IPS-11a (cell line): ENCODE results near the gene MYL5.

Source experiments
- H3K4me3 ChIP-seq: one replicate; pipeline ENCODE4 v1.5.1; 2013; ENCODE audit warnings: low read depth, low read length, control low read depth

Gene MYL5

DNA sequence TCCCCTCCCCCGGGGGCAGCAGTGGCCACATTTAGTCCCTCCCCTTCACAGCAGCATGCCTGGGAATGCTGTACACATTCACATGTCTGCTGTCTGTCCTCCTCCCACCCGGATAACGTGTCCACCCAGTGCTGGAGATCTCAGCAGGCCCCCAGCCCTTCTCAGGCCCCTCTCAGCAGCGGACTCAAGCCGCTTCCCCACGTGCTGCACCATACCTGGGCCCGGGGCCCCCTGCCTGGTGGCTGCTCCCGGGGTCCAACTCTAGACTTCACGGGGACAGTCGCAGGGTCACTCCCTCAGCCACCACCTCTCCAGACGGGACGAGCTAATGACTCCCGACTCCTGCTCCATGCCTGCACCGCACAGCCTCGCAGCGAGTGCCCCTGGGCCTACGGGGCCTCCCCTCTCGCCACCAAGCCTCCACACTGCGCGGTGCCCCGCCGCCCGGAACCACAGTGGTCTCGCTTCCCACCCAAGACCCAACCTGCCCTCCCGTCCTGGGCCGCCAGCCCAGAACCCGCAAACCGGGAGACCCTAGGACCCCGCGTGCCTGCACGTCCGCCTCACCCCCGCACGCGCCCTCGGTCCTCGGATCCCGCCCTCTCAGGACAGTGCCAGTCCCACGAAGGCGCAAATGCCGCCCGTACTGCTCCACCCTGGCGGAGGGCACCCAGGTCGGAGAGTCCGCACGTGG lies 30.0 kb downstream of the MYL5 start:
- H3K4me3 ChIP-seq = no peak overlapping the region

GRCh38 chr4:704971-705277 lies 30.6 kb downstream of the MYL5 start:
- H3K4me3 ChIP-seq = no peak overlapping the region

GRCh38 chr4:705278-706082 lies 31.1 kb downstream of the MYL5 start, which contains the start of gene PCGF3:
Gene PCGF3 (plus strand): TSS chr4:705832. CDS start chr4:733681, 27,849 bp downstream.
- H3K4me3 ChIP-seq = peak within 1 kb of the TSS; percentile 74

DNA sequence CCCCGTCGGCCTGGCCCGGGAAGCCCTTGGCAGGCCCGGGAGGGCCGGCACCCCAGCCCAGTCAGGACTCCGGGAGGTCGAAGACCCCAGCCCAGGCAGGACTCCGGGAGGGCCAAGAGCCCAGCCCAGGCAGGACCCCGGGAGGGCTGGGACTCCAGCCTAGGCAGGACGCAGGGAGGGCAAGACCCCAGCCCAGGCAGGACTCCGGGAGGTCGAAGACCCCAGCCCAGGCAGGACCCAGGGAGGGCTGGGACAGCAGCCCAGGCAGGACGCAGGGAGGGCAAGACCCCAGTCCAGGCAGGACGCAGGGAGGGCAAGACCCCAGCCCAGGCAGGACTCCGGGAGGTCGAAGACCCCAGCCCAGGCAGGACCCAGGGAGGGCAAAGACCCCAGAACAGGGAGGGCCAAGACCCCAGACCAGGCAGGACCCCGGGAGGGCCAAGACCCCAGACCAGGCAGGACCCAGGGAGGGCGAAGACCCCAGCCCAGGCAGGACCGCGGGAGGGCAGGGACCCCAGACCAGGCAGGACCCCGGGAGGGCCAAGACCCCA lies 31.8 kb downstream of the MYL5 start:
- peak overlapping the region; percentile 74 for H3K4me3 ChIP-seq

DNA sequence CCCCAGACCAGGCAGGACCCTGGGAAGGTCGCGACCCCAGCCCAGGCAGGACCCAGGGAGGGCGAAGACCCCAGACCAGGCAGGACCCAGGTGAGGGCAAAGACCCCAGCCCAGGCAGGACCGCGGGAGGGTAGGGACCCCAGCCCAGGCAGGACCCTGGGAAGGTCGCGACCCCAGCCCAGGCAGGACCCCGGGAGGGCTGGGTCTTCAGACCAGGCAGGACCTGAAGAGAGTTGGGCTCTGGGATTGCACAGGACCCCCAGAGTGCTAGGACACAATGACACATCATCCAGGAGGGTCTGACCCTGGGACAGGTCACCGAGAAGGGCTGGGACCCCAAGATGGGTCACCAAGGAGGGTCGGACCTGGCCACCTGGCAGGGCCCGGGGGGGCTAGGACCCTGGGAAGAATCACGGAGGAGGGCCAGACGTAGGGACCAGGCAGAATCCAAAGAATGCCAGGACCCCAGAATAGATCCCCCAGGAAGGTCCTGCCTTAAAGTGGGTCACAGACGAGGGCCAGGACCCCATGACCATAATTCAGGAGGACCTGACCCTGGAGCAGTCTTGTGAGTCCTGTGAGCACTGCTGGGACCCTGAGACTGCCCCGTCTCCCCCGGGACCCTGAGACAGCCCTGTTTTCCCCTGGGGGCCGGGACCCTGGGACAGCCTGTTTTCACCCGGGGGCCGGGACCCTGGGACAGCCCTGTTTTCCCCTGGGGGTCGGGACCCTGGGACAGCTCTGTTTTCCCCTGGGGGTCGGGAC lies 32.7 kb downstream of the MYL5 start:
- no peak overlapping the region for H3K4me3 ChIP-seq

DNA sequence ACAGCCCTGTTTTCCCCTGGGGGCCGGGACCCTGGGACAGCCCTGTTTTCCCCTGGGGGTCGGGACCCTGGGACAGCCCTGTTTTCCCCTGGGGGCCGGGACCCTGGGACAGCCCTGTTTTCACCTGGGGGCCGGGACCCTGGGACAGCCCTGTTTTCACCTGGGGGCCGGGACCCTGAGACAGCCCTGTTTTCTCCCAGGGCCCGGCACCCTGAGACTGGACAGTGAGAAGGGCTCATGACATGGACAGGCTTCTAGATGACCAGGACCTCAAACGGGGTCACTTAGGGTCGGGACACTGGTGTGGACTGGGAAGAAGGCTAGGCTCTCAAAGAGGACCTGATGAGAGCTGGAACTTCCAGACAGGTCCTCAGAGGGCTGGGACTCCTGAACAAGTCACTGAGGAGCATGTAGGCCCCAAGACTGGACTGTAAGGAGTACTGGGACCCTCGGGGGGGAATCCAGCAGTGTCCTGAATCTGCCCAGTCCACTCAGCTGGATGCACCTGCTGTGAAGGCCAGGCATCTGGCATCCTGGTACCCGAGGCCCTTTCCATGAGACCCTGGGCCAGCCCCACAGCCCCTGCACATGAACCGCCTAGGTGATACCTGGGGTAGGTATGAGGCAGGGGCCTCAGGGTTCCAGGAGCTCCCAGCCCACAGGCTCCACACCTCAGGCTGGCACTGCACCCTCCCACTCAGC lies 33.7 kb downstream of the MYL5 start:
- no peak overlapping the region for H3K4me3 ChIP-seq

GRCh38 chr4:708631-708933 lies 34.2 kb downstream of the MYL5 start:
- H3K4me3 ChIP-seq = no peak overlapping the region

DNA sequence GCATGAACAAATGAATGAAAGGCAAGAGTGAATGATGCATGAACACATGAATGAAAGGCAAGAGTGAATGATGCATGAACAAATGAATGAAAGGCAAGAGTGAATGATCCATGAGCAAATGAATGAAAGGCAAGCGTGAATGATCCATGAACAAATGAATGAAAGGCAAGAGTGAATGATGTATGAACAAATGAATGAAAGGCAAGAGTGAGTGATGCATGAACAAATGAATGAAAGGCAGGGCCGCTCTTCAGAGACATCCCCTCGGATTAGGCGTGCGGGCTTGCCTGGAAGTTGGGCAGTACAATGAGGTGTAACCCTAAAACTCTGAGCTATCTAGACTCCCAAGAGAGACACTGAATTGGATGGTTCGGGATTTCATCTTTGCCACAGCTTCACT lies 35.0 kb downstream of the MYL5 start:
- no peak overlapping the region for H3K4me3 ChIP-seq

DNA sequence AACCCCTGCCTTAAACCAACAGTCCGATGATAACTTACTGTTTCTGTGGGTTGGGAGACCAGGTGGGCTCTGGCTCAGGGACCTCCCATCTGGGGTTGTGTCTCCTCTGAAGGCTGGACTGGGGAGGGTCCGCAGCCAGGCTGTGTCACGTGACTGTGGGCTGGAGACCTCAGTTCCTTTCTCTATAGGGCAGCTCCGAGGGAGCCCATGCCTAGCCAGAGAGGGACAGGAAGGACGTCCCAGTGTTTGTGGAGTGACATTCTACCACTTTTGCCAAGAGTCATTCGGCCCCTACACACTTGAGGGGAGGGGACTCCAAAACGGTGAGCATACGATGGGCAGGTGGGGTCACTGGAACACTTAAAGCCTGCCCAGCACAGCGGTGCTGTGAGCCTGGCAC lies 35.8 kb downstream of the MYL5 start:
- no peak overlapping the region for H3K4me3 ChIP-seq

- no peak overlapping the region for H3K4me3 ChIP-seq
Observed at GRCh38 chr4:710916-711315, 36.6 kb downstream of the MYL5 start.

- no peak overlapping the region for H3K4me3 ChIP-seq
Observed at GRCh38 chr4:712093-712492, 37.8 kb downstream of the MYL5 start.

- H3K4me3 ChIP-seq = no peak overlapping the region
Observed at GRCh38 chr4:712916-713632, 38.7 kb downstream of the MYL5 start.

- no peak overlapping the region for H3K4me3 ChIP-seq
Observed at GRCh38 chr4:714087-714486, 39.7 kb downstream of the MYL5 start.

GRCh38 chr4:717601-718320 lies 43.4 kb downstream of the MYL5 start:
- no peak overlapping the region for H3K4me3 ChIP-seq

- H3K4me3 ChIP-seq = no peak overlapping the region
Observed at GRCh38 chr4:718460-718859, 44.1 kb downstream of the MYL5 start.

DNA sequence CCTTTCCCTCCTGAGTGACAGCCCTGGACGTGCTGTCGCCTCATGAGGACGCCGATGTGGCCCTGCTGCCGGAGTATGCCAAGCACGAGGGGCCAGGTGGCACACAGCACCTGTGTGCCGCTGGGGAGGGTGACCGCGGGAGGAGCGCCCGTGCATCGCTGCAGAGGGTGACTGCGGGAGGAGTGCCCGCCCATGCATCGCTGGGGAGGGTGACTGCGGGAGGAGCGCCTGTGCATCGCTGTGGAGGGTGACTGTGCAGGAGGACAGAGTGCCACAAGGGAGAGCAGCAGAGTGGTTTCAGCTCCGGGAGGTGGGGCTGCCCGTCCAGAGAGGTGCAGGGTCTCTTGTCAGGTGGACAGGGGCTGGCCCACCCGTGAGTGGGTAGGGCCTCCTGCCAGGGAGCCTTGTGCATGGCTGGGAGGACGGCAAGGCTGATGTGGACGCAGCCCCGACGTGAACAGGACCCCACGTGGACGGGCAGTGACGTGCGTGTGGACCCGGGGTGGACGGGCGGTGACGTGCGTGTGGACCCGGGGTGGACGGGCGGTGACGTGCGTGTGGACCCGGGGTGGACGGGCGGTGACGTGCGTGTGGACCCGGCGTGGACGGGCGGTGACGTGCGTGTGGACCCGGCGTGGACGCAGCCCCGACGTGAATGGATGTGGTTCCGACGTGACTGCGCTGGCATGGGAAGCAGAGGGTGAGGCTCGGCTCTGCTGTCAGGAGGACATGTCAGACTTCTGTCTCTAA lies 45.9 kb downstream of the MYL5 start:
- no peak overlapping the region for H3K4me3 ChIP-seq

- H3K4me3 ChIP-seq = no peak overlapping the region
Observed at GRCh38 chr4:721261-722168, 47.2 kb downstream of the MYL5 start.

DNA sequence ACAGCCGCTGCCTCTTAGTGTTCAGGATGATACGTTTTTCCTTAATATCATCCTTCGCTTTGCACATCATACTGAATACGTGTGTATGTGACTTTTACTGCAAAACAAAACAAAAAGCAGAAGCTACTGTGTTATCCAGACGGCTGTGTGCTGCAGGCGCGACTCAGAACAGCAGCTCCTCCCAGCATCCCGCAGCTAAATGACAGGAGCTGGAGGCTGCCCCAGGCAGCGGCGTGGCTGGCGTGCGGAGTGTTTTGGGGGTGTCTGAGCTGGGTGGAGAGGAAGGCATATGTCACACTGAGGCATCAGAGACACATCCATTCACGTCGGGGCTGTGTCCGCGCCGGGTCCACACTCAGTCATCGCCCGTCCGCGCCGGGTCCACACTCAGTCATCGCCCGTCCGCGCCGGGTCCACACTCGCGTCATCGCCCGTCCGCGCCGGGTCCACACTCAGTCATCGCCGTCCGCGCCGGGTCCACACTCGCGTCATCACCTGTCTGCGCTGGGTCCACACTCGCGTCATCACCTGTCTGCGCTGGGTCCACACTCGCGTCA lies 47.9 kb downstream of the MYL5 start:
- H3K4me3 ChIP-seq = no peak overlapping the region
